Neural crest cell (in vitro differentiated cells): ENCODE results near the gene TMPRSS6. TPM values are rescaled to one million over a fixed set of nuclear protein-coding genes. Genes with fewer than 3 reads are reported as not detected.

ENCODE experiments used
- DNase-seq: peaks from one replicate; pipeline ENCODE4 v3.0.0; 2021; ENCODE audit warnings: low read depth, mixed read lengths, low spot score
- H3K27ac Mint-ChIP-seq: one replicate; pipeline ENCODE4 v1.8.0; 2021; ENCODE audit warnings: mild to moderate bottlenecking, mixed read lengths; ENCODE audit not compliant: unreplicated experiment
- H3K27me3 Mint-ChIP-seq: 2 replicates; pipeline ENCODE4 v1.8.0; 2021; ENCODE audit warnings: low read depth, mild to moderate bottlenecking, mixed read lengths
- H3K36me3 Mint-ChIP-seq: 2 replicates; pipeline ENCODE4 v1.8.0; 2021; ENCODE audit warnings: low read depth, mild to moderate bottlenecking, mixed read lengths
- H3K4me1 Mint-ChIP-seq: 2 replicates; pipeline ENCODE4 v1.8.0; 2021; ENCODE audit warnings: mixed read lengths
- H3K4me3 Mint-ChIP-seq: one replicate; pipeline ENCODE4 v1.8.0; 2021; ENCODE audit warnings: mild to moderate bottlenecking, mixed read lengths
- H3K9me3 Mint-ChIP-seq: 2 replicates; pipeline ENCODE4 v1.8.0; 2021; ENCODE audit warnings: mixed read lengths
- CTCF ChIP-seq: fragments of 200-600 bp; sonication (generic); conservative IDR thresholded peaks from 2 replicates; pipeline ENCODE4 v1.5.0; 2021; ENCODE audit warnings: antibody characterized with exemption, mild to moderate bottlenecking
- total RNA-seq: library from RNA; stranded (reverse); gene quantifications from 2 replicates; pipeline ENCODE4 v1.2.1, GENCODE V29; 2021

Gene TMPRSS6
- total RNA-seq, 1 donor from 2014 or later: not detected

GRCh38 chr22:37051391-37052385 is 57.8 kb downstream of the TMPRSS6 start, which contains the start of gene KCTD17:
TSS of gene KCTD17 (plus strand) at chr22:37051742. CDS start at chr22:37051761, 19 bp downstream.
- Mint-ChIP-seq H3K27ac (peak within 1 kb of the TSS; percentile 90), H3K27me3 (no peaks in the 10 kb centered on the region), H3K4me1 (peaks cover 8% of the 10 kb centered on the region), H3K4me3 (peak within 1 kb of the TSS; percentile 89), H3K36me3 (peaks cover 2% of the 10 kb centered on the region), H3K9me3 (no peaks in the 10 kb centered on the region)
- TF ChIP-seq CTCF: no peak
- DNase-seq: peak; percentile 51

GRCh38 chr22:37050913-37051312 is 58.6 kb downstream of the TMPRSS6 start:
- TF ChIP-seq CTCF: no peak
- Mint-ChIP-seq H3K36me3 (peaks cover 2% of the 10 kb centered on the region), H3K27ac (no peak overlapping the region), H3K27me3 (no peaks in the 10 kb centered on the region), H3K4me3 (peak overlapping the region; percentile 89), H3K9me3 (no peaks in the 10 kb centered on the region), H3K4me1 (peaks cover 8% of the 10 kb centered on the region)
- no peak for DNase-seq

- no peak for TF ChIP-seq CTCF
- Mint-ChIP-seq H3K27me3 (no peaks in the 10 kb centered on the region), H3K9me3 (no peaks in the 10 kb centered on the region), H3K4me1 (peaks cover 8% of the 10 kb centered on the region), H3K4me3 (no peak overlapping the region), H3K27ac (no peak overlapping the region), H3K36me3 (no peaks in the 10 kb centered on the region)
- no peak for DNase-seq
These were observed 60.3 kb downstream of the TMPRSS6 start for GRCh38 chr22:37049224-37049623.

GRCh38 chr22:37048133-37048532 is 61.4 kb downstream of the TMPRSS6 start:
- no peaks in the 10 kb centered on the region for H3K36me3 Mint-ChIP-seq
- no peaks in the 10 kb centered on the region for H3K9me3 Mint-ChIP-seq
- H3K27me3 Mint-ChIP-seq: no peaks in the 10 kb centered on the region
- H3K4me3 Mint-ChIP-seq: no peak overlapping the region
- no peak for DNase-seq
- H3K27ac Mint-ChIP-seq: no peak overlapping the region
- no peak for TF ChIP-seq CTCF
- H3K4me1 Mint-ChIP-seq: peaks cover 8% of the 10 kb centered on the region

GRCh38 chr22:37047006-37047405 is 62.5 kb downstream of the TMPRSS6 start:
- no peaks in the 10 kb centered on the region for H3K27me3 Mint-ChIP-seq
- no peaks in the 10 kb centered on the region for H3K36me3 Mint-ChIP-seq
- no peaks in the 10 kb centered on the region for H3K4me1 Mint-ChIP-seq
- H3K9me3 Mint-ChIP-seq: no peaks in the 10 kb centered on the region
- no peak overlapping the region for H3K27ac Mint-ChIP-seq
- TF ChIP-seq CTCF: no peak
- no peak overlapping the region for H3K4me3 Mint-ChIP-seq
- no peak for DNase-seq
